NCI-H526 treated with DMSO at 0.1 percent for 48 hours (cell line): Measurements from ENCODE around the gene NANP.
A peak's percentile ranks its signal among the peaks of the same experiment; 100 is the strongest.
"Not testable (repeated sequence)": the region's sequence is repeated elsewhere in the genome, so short reads cannot be mapped to it uniquely, and the experiment has no call there.

Experiments
- DNase-seq: peaks from one replicate; lab custom pipeline; 2025; lab: John Stamatoyannopoulos, UW

The NANP gene

DNA sequence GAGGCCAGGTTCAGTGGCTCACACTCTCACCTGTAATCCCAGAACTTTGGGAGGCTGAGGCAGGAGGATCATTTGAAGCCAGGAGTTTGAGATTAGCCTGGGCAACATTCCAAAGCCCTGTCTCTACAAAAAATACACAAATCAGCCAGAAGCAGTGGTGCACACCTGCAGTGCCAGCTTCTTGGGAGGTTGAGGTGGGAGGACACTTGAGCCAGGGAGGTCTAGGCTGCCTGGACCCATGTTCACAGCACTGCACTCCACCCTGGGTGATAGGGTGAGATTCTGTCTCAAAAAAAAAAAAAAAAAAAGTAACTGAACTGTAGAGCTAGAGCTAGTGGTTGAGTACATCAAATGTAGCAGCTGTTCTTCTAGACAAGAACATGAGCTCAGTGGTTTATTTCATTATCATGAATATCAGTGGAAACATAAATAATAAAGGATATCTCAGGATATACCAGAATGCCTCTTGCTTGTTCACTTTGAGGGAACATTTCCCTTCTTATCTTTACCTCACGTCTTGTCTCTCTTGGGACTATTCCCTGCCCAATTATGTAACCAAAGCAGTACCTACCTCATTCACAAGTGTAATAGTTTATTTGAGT, 17.6 kb downstream of the NANP start:
- no peak for DNase-seq

DNA sequence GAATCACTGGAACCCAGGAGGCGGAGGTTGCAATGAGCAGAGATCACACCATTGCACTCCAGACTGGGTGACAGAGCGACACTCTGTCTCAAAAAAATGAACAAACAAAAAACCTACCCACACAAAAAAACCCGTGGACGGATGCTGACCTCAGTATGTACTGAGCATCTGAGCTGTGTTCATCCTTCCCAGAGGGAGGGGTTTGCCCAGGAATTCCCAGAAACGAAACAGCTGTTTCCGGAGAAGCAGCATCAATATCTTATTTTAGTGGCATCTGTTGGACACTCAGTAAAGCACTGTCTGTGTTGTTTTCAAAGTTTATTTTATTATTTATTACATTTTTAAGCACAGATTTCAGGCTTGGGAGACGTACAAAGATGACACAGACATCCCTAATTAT, 18.7 kb downstream of the NANP start:
- no peak for DNase-seq

- no peak for DNase-seq
Observed at GRCh38 chr20:25604611-25605010, 19.2 kb downstream of the NANP start.

- not testable (repeated sequence) for DNase-seq
Observed at GRCh38 chr20:25602914-25603309, 20.9 kb downstream of the NANP start.

DNA sequence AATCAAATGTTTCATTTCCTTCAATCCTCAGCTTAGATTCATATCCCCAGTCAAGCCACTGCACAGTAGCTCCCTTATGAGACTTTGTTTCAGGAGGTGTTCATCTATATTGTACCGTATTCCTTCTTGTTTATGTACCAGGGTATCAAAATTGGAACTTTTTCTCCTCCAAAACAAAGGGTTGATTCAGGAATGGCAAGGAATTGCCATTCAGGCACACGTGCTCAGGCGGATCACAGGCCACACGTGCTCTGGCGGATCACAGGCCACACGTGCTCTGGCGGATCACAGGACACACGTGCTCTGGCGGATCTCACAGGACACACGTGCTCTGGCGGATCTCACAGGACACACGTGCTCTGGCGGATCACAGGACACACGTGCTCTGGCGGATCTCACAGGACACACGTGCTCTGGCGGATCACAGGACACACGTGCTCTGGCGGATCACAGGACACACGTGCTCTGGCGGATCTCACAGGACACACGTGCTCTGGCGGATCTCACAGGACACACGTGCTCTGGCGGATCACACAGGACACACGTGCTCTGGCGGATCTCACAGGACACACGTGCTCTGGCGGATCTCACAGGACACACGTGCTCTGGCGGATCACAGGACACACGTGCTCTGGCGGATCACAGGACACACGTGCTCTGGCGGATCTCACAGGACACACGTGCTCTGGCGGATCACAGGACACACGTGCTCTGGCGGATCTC, 21.5 kb downstream of the NANP start:
- not testable (repeated sequence) for DNase-seq

DNA sequence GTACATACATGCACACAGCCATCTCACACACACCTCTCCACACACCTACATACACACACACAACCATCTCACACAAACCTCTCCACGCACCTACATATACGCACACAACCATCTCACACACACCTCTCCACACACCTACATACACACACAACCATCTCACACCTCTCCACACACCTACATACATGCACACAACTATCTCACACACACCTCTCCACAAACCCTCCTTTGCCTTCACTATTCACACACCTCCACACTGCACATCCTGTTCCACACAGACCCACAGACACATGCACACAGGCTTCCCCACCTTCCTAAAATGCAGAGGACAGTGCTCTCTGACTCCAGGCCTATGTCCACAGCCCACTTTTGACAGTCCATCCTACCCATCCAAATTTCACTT, 22.2 kb downstream of the NANP start:
- DNase-seq: no peak

GRCh38 chr20:25600632-25601031, 23.2 kb downstream of the NANP start:
- DNase-seq: no peak

- DNase-seq: no peak
Observed at GRCh38 chr20:25592135-25592852, 31.5 kb downstream of the NANP start.

GRCh38 chr20:25590778-25591177, 33.0 kb downstream of the NANP start:
- DNase-seq: not testable (repeated sequence)

- DNase-seq: no peak
Observed at GRCh38 chr20:25588491-25588890, 35.3 kb downstream of the NANP start.

DNA sequence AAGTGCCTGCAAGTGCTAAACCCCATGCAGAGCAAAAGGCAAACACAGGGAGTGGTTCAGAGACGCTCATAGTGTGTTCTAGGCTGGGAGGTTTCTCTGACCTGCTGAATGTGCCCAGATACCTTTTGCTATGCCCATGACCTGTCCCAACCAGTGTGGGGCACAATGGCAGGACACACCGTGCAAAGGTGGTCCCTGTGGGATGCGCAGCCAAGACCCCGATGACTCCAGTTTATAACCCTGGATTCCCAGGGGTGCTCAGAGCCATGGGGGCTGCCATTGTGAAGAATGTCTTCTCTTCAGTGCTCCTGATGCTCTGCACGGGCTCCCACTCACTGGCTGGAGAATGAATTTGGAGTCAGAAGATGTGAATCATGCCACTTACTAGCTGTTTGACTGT, 36.3 kb downstream of the NANP start:
- no peak for DNase-seq

- no peak for DNase-seq
Observed at GRCh38 chr20:25586877-25587276, 36.9 kb downstream of the NANP start.

DNA sequence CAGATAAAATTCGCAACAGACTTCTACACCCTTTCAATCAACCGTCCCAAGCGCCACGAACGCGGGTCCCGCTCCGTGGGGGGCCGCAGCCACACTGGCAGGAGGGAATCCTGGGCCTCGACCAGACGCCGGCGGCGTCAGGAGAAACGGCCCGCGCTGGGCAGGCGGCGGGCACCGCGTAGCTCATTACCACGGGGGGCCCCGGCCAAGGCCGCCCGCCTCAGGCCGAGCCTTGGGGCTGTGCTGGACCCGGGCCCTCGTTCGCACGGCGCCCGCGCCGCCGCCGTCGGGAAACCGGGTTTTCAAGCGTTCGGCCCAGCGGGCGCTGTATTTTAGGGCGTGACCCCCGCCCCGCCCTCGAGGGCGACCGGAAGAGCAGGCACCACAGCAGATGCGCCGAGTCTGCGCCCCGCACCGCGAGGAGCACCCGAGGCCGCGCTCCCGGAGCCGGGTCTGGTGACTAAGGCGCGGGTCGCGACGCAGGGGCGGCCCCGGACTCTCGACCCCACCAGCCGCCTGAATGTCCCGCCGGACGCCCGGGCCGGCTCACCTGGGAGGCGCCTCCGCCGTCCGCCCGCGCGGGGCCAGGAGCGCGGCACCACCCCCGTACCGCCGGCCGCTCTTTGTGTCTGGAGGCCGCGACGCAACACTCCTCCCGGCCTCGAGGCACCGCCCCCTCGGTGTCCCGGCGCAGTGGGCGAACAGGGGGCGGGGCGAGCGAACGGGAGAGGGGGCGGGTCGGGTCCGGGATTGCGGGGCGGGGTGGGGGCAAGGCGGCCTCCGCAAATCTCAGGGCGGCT, 38.7 kb downstream of the NANP start, which contains the start of gene NINL:
Gene NINL, minus strand, starts transcription at position 627 of the 800 bp plus-strand sequence. CDS start 58,944 bp downstream, outside the sequence.
- peak; percentile 54 for DNase-seq

- not testable (repeated sequence) for DNase-seq
Observed at GRCh38 chr20:25583607-25584006, 40.2 kb downstream of the NANP start.

DNA sequence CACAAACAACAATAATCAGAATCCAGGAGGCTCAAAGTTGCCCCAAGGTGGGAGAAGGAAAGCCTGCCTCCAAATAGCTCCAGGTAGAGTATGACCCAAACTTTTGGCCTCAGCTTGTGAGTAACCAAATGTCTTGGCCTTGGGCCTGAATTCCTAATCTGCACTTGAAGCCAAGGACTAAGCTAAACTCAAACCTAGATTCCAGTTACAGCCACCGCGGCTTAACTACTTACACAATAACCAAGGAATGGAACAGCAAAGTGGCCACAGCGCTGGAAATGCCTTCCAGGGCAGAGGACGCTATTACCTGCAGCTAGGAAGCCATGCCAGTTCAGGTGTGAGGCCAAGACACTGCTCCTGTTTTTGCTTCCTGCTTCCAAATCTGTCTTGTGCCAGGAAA, 43.1 kb downstream of the NANP start:
- DNase-seq: no peak

GRCh38 chr20:25579081-25579770, 44.6 kb downstream of the NANP start:
- DNase-seq: no peak

DNA sequence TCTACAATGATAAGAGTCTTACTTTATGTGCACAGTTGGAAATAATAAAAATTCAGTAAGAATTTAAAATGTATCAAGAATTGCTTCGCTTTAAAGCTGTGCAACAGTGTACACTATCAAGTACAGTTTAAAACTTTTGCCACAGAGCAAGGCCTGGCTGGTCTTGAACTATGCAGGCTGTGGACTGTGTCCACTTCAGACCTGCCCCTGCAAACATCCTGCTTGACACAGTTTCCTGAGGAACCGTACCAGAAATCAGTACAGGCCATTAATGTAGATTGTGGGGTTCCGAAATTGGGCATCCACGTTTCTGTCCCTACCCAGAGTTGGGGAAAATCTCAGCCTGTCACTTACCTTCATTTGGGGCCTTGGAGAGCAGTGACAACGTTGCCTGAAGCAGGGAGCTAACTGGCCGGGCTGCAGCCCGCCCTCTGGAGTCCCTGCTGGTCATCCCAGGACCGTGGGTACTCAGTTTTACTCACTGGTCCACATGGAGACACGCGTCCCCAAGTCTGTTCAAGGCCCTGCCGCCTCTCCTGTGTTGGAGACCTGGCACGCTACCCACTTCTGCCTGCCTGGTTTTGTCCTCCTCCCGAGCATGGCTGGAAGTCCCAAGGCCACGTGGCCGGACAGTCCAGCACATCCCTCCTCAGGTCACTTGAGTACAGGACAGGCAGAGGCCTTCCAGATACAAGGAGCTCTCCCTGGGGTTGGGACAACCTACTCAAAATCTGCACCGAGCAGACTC, 46.9 kb downstream of the NANP start:
- no peak for DNase-seq

- no peak for DNase-seq
Observed at GRCh38 chr20:25574411-25574810, 49.4 kb downstream of the NANP start.

GRCh38 chr20:25573288-25574251, 50.2 kb downstream of the NANP start:
- DNase-seq: no peak

DNA sequence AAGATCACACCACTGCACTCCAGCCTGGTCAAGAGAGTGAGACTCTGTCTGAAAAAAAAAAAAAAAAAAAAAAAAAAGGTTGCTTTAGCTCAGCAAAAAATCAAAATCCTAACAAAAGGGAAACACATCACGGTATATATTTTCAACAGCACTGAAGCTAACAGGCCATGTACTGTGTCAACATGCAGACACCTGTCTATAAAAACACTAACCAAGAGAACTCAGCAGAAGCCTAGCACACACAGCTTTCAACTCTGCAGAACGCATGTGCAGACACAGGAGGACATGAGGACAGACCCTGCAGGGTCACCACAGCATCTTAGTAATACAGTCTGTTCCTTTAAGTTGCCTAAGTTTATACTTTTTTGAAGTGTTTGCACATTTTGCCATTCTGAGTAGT, 52.0 kb downstream of the NANP start:
- DNase-seq: no peak
